Measurements from ENCODE around the gene MAGI2. TPM values are rescaled to one million over a fixed set of nuclear protein-coding genes. Genes with fewer than 3 reads are reported as not detected.

Gene MAGI2
- total RNA-seq, 1 donor from 2014 or later: 0.26 TPM

DNA sequence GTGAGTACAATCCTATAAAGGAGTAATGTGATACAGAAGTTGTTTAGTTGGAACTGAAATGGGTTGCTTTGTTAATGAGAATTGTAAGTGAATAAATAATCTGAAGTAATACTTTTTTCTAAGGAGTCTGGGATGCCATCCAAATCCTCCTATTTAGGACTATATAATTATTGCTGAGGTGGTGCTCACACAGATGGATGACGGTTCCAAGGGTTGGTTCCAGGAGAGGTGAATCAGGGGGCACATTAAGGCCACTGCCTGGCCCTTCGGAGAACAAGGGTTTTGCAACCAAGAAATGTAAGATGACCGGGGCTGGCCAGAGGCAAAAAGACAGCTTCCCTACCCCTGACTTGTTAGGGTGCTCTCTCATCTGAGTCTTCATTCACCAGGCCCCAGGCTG, 1302.2 kb downstream of the MAGI2 start:
- DNase-seq (ENCODE audit: low read depth in 2 of 2): no peak

DNA sequence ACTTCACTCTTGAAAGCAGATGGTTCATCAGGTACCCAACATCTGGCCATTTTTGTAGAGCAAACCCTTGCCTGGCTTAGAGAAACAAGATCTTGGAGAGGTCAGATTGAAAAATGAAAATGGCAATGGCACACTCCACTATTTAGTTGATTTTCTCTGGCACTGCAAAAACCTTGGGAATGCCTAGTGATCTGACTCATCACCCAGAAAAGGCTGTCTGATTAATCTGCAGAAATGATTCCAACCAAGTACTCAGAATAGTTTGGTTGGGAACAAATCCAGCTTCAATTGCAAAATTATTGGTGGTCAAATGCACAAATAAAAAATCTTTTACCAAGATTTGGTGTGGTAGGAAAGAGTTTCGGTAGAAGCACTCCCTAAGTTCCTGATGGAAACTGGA, 1303.7 kb downstream of the MAGI2 start:
- DNase-seq (ENCODE audit: low read depth in 2 of 2): no peak

DNA sequence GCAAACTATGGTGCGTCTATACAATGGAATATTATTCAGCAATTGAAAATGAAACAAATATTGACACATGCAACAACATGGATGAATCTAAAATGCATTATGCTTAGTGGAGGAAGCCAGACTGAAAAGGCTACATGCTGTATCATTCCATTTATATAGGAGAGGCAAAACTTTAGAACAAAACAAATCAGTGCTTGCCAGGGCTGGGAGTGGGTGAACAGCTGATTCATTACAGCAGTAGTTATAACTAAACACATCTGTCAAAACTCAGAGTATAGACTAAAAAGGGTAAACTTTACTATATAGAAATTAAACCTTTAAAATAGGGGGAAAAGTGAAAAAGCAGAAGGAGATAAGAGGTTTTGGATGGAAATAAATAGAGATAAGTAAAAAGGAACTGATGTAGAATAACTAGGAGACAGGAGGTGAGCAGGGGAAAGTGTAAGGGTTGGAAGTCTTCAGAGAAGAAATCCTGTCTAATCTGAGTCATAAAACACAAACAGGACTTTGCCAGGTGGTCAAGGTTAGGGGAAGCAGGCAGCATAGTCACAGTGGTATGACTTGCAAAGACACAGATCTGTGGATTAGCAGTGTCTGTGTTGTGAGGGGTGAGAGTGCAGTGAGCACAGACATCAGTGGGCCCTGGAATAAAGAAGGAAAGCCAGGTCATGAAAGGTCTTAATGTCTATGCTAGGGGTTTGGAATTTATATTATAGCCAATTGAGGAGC, 1305.1 kb downstream of the MAGI2 start:
- no peak for DNase-seq (ENCODE audit: low read depth in 2 of 2)

DNA sequence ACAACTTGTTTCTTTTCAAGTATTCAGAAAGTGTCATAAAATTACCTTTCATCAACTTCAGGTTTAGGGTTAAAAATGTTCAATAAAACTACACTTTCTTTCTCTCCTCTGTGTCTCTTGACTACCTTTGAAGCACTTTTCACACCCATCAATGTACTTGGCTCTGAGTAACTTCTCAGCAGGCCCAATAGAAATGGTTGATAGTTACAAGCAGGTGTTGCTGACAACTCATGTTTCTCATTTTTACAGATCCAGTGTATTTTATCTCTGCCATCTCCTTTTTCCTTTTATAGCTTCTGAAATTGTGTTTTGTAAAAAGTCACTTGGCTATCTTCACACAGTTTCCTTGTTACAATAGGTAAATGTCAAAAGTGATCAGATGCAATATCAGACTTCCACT, 1306.9 kb downstream of the MAGI2 start:
- no peak for DNase-seq (ENCODE audit: low read depth in 2 of 2)

DNA sequence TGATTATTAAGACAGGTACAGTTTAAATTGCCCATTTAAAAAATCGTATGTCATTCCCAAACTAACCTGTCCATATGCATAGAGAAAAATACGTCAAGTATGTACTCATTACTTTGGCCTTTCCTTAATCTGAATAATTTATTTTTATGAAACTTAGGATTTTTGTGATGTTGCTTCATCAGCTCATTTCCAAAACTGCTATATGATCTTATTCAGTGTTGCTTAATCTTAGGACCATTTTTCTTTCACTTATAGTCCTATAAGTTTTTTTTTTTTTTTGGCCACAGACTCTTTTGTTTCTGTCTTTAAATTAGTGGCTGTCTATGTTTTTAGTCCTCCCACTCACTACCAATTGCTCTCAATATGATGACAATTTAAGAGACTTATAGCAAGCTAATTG, 1309.8 kb downstream of the MAGI2 start:
- no peak for DNase-seq (ENCODE audit: low read depth in 2 of 2)

DNA sequence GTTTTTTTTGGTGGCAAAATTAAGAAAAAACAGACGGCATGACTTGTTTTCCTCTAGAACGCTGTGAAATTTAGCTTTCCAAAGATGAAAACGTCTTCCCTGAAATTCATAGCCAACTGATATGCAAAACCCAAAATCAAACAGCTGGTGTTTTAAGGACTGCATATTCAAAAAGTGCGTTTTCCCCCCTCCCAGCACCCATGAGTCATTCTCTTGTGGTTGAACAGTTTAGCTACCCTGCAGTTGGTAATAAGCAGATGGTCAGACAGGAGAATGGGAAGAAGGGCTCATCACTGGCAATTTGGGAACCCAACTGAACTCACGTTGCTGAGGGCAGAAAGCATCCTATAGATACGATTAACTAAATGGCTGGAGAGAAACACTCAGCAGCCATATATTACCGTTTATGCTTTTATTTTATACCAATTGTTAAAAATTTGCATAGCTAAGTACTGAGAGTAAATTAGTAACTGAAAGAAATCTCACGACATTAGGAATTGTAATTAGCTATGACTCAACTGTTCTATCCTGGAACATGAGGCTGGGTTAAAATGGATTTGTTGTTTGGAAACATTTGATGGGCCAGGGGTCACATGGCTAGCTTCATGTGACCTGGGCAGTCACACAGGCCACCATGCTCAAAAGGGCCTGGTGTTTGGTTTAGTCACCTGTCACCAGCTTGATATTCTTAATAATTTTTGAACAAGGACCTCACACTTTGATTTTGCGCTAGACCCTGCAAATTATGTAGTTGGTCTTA, 1311.8 kb downstream of the MAGI2 start:
- no peak for DNase-seq (ENCODE audit: low read depth in 2 of 2)

DNA sequence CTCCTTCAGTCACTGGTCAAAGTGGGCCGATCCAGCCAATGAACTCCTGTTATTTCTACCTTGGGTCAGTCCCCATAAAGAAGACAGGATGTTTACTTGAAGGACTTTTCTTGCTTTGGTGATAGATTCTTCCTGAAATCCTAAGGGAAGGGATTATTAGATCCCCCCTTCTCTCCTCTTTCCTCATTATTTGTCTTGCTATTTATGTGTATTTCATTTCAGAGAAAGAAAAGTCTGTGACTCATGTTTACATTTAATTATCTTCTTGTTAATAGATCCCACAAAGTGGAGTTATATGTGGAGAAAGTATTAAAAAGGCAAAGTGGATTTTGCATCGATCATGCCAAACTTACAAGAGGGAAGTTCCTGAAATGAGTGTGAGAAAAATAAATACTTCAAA, 1313.4 kb downstream of the MAGI2 start:
- no peak for DNase-seq (ENCODE audit: low read depth in 2 of 2)

DNA sequence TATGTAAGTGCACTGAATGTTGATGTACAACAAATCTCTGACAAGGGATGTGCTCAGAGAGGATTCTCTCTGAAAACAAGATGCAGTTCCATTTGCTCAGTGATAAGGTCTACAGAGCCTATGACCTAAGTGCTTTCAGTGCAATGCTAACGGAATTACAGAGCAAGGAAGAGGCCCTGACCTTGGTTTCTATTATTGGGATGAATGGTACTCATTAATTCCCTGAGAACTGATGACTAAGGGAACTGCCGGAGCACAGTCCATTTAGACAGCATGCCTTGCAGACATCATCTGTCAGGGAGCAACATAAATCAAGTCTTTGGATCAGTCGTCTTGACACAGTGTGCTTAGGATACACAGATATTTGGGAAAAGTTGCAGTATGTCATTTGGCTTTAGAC, 1314.1 kb downstream of the MAGI2 start:
- DNase-seq (ENCODE audit: low read depth in 2 of 2): no peak

DNA sequence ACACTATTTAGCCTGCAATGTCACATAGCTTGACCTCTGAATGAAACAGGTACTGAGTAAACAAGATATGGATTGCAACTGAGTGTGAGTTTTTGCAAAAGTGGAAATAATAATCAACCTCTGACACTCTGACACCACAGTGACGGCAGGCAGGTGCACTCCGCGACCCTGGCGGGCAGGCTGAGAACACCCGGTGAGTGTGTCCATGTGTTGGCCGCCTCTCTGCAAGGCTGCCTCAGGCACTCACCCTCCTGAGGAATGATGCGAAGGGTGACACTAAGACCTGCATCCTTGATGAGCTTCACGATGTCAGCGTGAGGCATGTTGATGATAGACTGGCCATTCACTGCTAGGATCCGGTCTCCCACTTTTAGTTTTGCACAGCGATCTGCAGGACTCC, 1318.7 kb downstream of the MAGI2 start:
- DNase-seq (ENCODE audit: low read depth in 2 of 2): no peak

DNA sequence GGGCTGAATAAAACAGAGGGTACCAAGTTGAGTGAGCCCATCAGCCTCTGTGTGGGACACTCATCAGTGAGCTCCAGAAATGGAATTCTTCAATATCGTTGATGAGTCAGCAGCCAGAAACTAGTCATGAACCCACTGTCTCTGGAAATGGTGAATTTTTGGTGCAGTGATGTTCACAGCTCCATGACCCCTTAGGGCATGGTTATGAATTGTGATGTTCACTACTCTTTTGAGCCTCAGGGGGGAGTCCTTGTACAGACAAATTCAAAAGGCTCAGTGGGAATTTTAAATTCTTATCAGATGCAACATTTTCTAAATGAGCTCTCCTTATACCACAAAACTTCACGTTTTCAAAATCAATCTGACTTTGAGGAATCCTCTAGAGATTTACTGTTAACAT, 1319.2 kb downstream of the MAGI2 start:
- no peak for DNase-seq (ENCODE audit: low read depth in 2 of 2)

DNA sequence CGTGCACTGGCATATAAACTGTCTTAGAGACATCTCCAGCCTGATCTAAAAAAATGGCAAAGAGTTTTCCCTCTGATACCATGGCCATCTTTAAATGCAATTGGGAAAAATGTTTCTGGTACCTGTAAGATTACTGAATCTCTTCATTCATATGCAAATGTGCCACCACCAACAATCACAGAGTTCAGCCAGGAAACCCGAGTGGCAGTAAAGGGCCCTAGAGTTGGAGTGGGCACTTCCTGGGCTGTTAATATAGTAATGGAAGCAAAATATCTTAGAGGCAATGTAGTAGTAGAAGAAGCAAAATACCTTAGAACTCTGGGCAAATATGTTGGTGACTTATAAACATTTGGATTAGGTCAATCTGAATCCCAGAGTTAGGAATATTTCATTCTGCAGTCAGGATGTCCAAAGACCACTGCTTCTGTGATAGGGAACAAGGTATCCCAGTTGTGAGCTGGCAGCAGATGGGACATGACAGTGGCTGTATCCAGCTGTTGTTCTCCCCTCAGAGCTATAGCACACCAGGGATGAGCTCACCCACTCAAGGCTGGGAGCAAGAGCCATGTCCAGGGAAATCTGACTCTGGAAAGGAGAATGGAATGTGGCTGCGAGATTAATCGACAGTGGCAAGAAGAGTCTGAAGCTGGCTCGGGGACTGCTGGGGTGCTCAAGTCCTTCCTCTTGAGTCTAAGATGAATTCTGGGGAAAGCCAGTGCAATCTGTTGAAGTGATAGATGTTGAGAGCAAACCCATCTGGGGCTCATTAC, 1322.8 kb downstream of the MAGI2 start:
- no peak for DNase-seq (ENCODE audit: low read depth in 2 of 2)

DNA sequence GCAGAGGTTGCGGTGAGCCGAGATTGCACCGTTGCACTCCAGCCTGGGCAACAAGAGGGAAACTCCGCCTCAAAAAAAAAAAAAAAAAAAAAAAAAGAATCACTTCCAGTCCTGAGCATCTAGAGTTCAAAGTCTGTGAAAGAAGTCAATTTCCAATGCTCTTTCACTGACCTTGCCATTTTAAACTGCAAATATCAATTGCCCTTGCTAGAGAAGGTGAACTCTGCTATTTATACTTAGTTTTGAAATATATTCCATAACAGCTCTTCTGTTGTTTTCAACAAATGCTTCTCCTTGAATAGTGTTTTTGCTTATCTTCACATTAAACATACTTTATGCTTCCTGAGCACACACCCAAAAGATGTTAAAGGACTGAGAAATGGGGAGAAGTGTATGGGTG, 1323.6 kb downstream of the MAGI2 start:
- no peak for DNase-seq (ENCODE audit: low read depth in 2 of 2)

DNA sequence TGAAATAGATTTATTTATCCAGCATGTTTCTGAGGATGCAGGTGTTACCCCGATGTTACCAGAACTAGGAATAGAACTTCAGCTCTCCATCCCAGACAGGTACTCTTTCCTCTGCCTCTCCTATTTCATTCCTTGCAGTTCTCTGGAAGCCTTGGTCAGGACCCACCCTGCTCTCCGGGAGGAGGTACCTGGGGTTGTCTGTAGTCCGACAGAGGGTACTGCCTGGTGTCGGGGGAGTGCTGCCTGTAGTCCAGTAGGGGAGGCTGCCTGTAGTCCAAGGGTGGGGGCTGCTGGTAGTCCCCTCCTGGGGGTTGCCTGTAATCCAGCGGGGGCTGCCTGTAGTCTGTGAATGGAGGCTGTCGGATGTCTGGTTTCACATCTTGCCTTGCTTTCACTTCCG, 1326.5 kb downstream of the MAGI2 start:
- no peak for DNase-seq (ENCODE audit: low read depth in 2 of 2)

DNA sequence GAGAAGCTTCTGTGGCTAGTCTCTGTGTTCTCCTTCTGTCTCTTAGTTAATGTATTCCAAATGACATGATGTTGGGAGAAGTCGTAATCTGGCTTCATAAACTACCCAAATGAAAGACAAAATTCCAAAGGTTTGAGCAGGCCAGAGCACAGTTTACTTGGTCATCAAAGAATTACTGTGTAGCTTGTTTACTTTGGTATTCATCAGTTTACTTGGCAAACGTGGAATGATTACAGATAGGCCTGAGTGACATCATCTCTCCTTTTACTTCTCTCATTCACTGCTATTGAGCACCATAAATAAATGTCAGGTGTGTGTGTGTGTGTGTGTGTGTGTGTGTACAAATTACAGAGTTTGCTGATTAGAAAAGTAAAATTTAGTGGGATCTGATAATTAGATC, 1327.6 kb downstream of the MAGI2 start:
- no peak for DNase-seq (ENCODE audit: low read depth in 2 of 2)

DNA sequence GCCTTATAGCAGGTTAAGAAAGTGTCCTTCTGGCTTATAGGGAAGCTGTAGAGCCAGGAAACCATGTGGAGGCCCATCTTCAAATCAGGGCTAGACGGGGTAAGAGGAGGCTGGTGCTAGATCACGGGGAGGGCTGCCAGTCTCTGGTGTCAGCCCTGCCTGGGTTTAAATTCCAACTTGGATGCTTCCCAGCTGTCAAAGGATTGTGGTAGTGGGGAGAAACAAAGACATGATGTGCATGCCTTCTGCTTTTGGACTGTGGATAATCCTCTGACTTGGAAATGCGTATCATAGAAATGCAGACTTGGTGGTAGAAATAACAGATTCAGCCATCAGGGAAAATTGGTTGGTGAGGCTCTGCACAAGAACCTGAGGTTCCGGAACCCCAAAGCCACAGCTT, 1329.3 kb downstream of the MAGI2 start:
- DNase-seq (ENCODE audit: low read depth in 2 of 2): no peak

DNA sequence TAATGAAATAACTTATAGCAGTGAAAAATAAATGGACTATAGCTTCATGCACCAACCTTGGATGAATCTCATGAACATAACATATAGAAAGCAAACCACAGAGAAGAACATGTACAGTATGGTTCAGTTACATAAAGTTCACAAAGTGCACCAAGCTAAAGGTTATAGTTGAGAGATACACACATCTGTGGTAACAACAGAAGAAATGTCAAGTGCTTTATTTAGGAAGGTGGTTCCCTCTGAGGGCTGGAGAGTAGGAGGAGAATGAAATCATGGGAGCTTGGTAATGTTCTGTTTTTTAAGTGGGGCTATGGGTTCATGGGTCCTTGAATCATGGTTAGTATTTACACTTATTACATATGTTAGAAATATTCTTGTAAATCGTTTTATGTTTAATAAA, 1331.6 kb downstream of the MAGI2 start:
- DNase-seq (ENCODE audit: low read depth in 2 of 2): no peak

DNA sequence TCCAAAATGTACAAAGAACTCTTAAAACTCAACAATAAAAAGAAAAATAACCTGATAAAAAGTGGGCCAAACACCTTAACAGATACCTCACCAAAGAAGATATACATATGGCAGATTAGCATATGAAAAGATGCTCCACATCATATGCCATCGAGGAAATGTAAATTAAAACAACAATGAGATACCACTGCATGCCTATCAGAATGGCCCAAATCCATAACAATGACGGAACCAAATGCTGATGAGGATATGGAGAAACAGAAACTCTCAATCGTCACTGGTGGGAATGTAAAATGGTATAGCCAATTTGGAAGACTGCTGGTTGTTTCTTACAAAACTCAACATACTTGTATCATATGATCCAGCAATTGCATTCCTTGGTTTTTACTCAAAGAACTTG, 1335.0 kb downstream of the MAGI2 start:
- DNase-seq (ENCODE audit: low read depth in 2 of 2): no peak

DNA sequence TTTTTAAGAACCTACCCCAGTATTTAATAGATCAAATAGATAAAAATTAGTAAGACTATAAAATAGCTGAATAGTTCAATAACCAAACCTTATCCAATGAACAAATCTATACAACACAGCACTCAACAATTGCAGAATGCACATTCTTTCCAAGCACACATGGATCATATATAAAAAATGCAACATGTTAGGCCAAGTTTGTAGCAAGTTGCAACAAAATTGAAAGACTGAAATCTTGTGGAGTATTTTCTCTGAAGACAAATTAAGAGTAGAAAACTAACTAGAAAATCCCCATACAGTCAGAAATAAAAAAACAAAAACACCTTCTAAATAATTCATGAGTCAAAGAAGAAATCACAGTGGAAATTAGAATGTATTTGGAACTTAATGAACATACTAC, 1337.6 kb downstream of the MAGI2 start:
- no peak for DNase-seq (ENCODE audit: low read depth in 2 of 2)

DNA sequence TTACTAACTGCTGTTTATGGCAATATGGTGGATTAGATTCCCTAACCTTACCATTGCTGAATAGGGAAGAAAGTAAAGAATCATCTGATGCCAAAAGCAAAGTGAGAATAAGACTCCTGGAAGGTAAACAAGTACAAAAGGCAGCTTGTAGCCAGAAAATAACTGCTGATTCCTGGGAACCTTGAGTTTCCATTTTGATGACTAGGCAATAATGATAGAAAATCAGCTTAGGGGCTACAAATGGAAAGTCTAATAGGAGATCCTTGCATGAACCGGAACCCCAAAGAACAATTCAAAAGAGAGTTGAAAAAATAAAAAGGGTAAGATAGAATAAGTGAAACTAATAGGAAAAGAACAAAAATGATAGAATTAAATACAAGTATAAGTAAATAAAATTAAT, 1338.5 kb downstream of the MAGI2 start:
- DNase-seq (ENCODE audit: low read depth in 2 of 2): no peak

DNA sequence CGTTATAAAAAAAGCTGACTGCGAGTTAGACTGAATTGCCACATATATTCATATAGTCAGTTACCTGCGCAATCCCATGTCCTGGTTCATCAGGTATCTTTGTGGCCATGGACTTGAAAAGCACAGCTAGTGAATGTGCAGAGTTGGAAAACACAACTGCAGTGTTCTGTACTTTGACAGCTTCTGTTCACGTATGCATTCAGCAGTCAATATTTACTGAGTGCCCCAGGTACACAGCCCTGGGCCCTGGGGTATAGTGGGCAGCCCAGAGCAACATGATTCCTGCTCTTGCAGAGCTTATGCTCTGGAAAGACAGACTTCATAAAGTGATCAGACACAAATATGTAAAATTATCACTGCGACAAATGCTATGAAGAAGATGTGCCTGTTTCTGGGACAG, 1341.0 kb downstream of the MAGI2 start:
- DNase-seq (ENCODE audit: low read depth in 2 of 2): no peak

DNA sequence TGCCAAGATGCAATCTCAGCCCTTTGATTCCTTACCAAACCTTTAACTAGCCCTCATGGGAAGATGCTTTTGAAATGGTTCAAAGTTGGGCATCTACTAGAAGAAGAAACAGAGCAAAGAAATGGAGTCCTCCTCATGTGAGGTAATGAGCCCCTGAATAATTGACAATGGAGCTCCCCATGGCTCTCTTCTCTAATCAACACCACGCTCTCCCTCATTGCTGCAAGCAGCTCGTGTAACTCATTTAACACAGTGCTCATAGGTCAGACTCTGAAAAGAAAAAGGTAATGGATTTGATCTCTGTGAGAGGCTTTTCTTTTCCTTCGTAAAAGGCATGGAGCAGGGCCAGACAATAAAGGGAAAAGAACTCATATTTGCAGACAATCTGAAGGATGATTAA, 1342.1 kb downstream of the MAGI2 start:
- no peak for DNase-seq (ENCODE audit: low read depth in 2 of 2)

DNA sequence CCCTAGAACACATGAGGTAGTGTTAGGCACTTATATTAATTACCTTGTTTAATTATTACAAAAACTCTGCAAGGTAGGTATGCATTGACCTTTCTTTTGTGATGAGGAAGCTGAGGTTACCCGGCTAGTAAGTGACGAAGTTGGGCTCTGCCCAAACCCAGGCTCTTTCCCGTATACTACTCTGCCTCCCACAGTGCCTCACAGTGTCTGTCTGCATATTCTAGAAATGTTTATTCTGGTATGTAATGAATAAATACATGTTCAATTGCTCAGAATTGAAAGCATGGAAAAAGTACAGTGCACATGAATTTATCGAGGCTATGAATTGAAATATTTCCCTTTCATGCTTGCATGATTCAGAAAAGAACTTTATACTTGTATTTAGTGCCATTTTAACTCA, 1350.0 kb downstream of the MAGI2 start:
- no peak for DNase-seq (ENCODE audit: low read depth in 2 of 2)

DNA sequence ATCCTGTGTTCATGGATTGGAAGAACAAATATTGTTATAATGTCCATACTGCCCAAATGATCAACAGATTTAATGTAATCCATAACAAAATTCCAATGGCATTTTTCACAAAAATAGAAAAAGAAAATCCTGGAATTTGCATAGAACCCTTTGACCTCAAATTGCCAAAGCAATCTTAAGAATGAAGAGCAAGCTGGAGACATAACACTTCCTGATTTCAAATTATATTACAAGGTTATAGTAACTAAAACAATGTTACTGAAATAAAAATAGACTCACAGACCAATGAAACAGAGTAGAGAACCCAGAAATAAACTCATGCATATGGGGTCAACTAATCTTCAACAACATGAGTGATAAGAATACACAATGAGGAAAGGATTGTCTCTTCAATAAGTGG, 1352.4 kb downstream of the MAGI2 start:
- no peak for DNase-seq (ENCODE audit: low read depth in 2 of 2)
